Right lobe of liver (tissue), 6 donors: ENCODE data around the gene PAX1. TPM values are rescaled to one million over a fixed set of nuclear protein-coding genes. Genes with fewer than 3 reads are reported as not detected.

Experiments used
- ATAC-seq, 4 donors: fragments of 200-7000 bp; cut with Tn5 transposase; one replicate each; pipeline ENCODE4 v1.9.1; 2020; ENCODE audit warnings: mild to moderate bottlenecking in 4 of 4, moderate library complexity in 4 of 4
- DNase-seq, 3 donors: peaks; one replicate each; pipeline ENCODE4 v3.0.0-alpha.2; 2020
- H3K27ac ChIP-seq, 3 donors: fragments of 200-600 bp; one replicate each; pipeline ENCODE4 v1.8.0; 2022
- H3K27me3 ChIP-seq, 2 donors: fragments of 200-600 bp; one replicate each; pipeline ENCODE4 v1.8.0; 2022
- H3K36me3 ChIP-seq, 4 donors: fragments of 200-600 bp; sonication (generic) in 1 of 4; one replicate each; pipeline versions ENCODE4 v1.5.1 to v1.8.0; 2017 to 2022; ENCODE audit warnings: control low read depth in 1 of 4
- H3K4me1 ChIP-seq, 4 donors: fragments of 200-600 bp; sonication (generic) in 1 of 4; one replicate each; pipeline versions ENCODE4 v1.5.1 to v1.8.0; 2017 to 2022; ENCODE audit warnings: control low read depth in 1 of 4
- H3K4me3 ChIP-seq, 3 donors: fragments of 200-600 bp; one replicate each; pipeline ENCODE4 v1.8.0; 2022
- H3K9me3 ChIP-seq, 4 donors: fragments of 200-600 bp; sonication (generic) in 1 of 4; one replicate each; pipeline versions ENCODE4 v1.5.1 to v1.8.0; 2017 to 2022; ENCODE audit warnings: control low read depth in 1 of 4
- POLR2A ChIP-seq: fragments of 450-650 bp; IDR thresholded peaks from one replicate; pipeline ENCODE4 v1.6.1; 2017; ENCODE audit warnings: antibody characterized with exemption, mild to moderate bottlenecking
- WGBS: methylation state at CpG from one replicate; pipeline ENCODE4 v1.1.6; 2018; ENCODE audit warnings: low coverage, low lambda C conversion rate; ENCODE audit not compliant: insufficient coverage; ENCODE audit errors: missing lambda C conversion rate; 5-methylcytosine and 5-hydroxymethylcytosine counted together
- intact Hi-C, 2 donors: fragments of 100-400 bp; cut with DNase I; formaldehyde crosslinking; loops; one replicate each; pipeline versions ENCODE4 v1.11.2 to v1.14.1; 2022
- total RNA-seq, 6 experiments: library from RNA; depleted of rRNA in 2 of 6; stranded (reverse); fragments of >200 nt in 2 of 6; fragmentation: NEBNext Ultra II Directional in 3 of 6; extraction: Animal tissue kit (Norgen Biotek cat#: 25700) in 3 of 6; gene quantifications; one replicate each; pipeline versions ENCODE4 v1.1.0 to v1.2.4, GENCODE V29; 2016 to 2023
- TF ChIP-seq, protein P1 (sequence below), 4 donors: fragments of 200-600 bp in 3 of 4; fragments of 450-650 bp in 1 of 4; IDR thresholded peaks; one replicate each; pipeline versions ENCODE4 v1.5.1 to v1.8.0; 2016 to 2022; ENCODE audit warnings: antibody characterized with exemption in 4 of 4, mild to moderate bottlenecking in 2 of 4
- donor health status: DM: no; HTN: yes; CAD: no.
- donor health status: DM: no; HTN: no; CAD: no.
- donor health status: DM: no; HTN: no; CAD: no.
- donor health status: DM: no; HTN: yes; CAD: no.
- donor health status: DM: no; HTN: yes; CAD: no.

Gene PAX1
- total RNA-seq, 6 experiments from 2014 or later, result not detected

DNA sequence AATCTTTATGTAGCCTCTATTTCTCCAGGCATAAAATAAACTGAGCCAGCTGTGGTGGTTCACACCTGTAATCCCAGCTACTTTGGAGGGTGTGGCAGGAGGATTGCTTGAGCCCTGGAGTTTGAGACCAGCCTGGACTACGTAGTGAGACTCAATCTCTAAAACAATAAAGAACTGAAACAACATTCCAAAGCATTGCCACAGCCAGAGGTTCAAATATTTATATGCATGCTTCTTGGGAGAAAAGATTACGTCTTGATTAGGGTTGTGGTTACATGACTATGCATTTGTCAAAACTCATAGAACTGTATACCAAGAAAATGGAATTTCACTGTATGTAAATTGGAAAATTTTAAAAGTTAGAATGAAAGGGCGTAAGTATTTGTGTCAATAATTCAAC, 27.7 kb upstream of the PAX1 start:
- H3K27me3 ChIP-seq, result no peaks in the 10 kb centered on the region
- intact Hi-C loops, result no loop called here
- H3K4me3 ChIP-seq, result no peak overlapping the region
- WGBS, result 34% methylated on average over 3 of the region's 3 CpGs
- no peak for TF ChIP-seq POLR2A
- TF ChIP-seq, protein P1, sequence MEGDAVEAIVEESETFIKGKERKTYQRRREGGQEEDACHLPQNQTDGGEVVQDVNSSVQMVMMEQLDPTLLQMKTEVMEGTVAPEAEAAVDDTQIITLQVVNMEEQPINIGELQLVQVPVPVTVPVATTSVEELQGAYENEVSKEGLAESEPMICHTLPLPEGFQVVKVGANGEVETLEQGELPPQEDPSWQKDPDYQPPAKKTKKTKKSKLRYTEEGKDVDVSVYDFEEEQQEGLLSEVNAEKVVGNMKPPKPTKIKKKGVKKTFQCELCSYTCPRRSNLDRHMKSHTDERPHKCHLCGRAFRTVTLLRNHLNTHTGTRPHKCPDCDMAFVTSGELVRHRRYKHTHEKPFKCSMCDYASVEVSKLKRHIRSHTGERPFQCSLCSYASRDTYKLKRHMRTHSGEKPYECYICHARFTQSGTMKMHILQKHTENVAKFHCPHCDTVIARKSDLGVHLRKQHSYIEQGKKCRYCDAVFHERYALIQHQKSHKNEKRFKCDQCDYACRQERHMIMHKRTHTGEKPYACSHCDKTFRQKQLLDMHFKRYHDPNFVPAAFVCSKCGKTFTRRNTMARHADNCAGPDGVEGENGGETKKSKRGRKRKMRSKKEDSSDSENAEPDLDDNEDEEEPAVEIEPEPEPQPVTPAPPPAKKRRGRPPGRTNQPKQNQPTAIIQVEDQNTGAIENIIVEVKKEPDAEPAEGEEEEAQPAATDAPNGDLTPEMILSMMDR (IDR thresholded peaks at IDR 0.05), result no peak
- no peak overlapping the region for H3K27ac ChIP-seq
- ATAC-seq, result no peak
- no peaks in the 10 kb centered on the region for H3K4me1 ChIP-seq
- no peaks in the 10 kb centered on the region for H3K9me3 ChIP-seq
- no peaks in the 10 kb centered on the region for H3K36me3 ChIP-seq
- DNase-seq, result no peak

GRCh38 chr20:21681234-21681921, 24.1 kb upstream of the PAX1 start:
- no peak for ATAC-seq
- intact Hi-C loops, result no loop called here
- DNase-seq, result no peak
- Histone ChIP-seq H3K4me3 (no peak overlapping the region), H3K9me3 (no peaks in the 10 kb centered on the region), H3K36me3 (no peaks in the 10 kb centered on the region), H3K27ac (no peak overlapping the region), H3K27me3 (no peaks in the 10 kb centered on the region), H3K4me1 (no peaks in the 10 kb centered on the region)
- WGBS, result 59% methylated on average over 4 of the region's 14 CpGs
- TF ChIP-seq, protein P1 (IDR thresholded peaks at IDR 0.05), result no peak
- TF ChIP-seq POLR2A, result no peak

DNA sequence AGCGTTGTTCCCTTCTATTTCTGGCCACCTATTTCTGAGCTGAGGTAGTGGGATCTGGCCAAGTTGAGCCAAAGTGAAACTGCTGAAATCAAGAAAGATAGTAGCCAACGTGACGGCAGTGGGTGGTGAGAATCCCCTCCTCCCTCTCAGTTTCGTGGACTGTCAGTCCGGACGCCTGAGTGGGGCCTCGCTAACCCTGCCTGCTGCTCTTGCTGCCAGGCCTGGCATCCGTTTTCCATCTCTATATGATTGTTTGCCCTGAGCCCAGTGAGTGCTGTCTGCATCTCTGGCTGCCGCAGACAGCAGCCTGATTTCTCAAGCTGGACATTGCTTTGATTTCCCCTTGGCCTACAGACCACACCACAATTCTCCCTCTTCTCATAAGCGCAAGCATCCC, 23.5 kb upstream of the PAX1 start:
- 48% methylated on average over 3 of the region's 10 CpGs for WGBS
- H3K27ac ChIP-seq, result no peak overlapping the region
- H3K36me3 ChIP-seq, result no peaks in the 10 kb centered on the region
- ATAC-seq, result no peak
- H3K4me3 ChIP-seq, result no peak overlapping the region
- DNase-seq, result no peak
- no peaks in the 10 kb centered on the region for H3K9me3 ChIP-seq
- no peak for TF ChIP-seq POLR2A
- TF ChIP-seq, protein P1 (IDR thresholded peaks at IDR 0.05), result no peak
- no peaks in the 10 kb centered on the region for H3K27me3 ChIP-seq
- intact Hi-C loops, result no loop called here
- no peaks in the 10 kb centered on the region for H3K4me1 ChIP-seq

DNA sequence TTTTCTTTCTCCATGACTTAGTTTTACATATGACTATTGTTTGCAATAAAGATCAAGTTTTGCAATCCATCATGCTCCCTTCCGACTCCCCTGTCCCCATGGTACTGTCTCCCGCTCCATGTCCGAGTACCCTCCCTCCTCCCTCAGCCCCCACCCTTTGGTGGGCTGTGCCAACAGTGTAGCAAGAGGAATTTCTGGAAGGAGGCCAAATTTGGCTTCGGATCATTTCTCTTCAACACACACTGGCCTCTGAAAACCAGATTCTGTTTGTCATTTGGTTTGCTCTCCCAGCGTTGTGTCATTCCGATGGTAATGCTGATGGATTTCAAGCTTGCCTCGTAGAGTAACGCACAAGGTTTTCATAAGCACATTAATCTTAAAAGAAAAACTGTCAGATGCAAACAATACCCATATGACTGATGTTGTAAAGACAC, 22.9 kb upstream of the PAX1 start:
- no peaks in the 10 kb centered on the region for H3K4me1 ChIP-seq
- no peak for TF ChIP-seq POLR2A
- TF ChIP-seq, protein P1 (IDR thresholded peaks at IDR 0.05), result no peak
- no peak overlapping the region for H3K4me3 ChIP-seq
- H3K9me3 ChIP-seq, result no peaks in the 10 kb centered on the region
- ATAC-seq (no peak), DNase-seq (no peak)
- H3K36me3 ChIP-seq, result no peaks in the 10 kb centered on the region
- intact Hi-C loops, result no loop called here
- no peaks in the 10 kb centered on the region for H3K27me3 ChIP-seq
- no peak overlapping the region for H3K27ac ChIP-seq
- WGBS, result 63% methylated on average over 8 of the region's 8 CpGs
